ENCODE measurements around the gene CARHSP1.
"Not testable (repeated sequence)": the region's sequence is repeated elsewhere in the genome, so short reads cannot be mapped to it uniquely, and the experiment has no call there.

Gene CARHSP1

GRCh38 chr16:8853150-8853549, 15.7 kb downstream of the CARHSP1 start:
- DNase-seq, result no peak

DNA sequence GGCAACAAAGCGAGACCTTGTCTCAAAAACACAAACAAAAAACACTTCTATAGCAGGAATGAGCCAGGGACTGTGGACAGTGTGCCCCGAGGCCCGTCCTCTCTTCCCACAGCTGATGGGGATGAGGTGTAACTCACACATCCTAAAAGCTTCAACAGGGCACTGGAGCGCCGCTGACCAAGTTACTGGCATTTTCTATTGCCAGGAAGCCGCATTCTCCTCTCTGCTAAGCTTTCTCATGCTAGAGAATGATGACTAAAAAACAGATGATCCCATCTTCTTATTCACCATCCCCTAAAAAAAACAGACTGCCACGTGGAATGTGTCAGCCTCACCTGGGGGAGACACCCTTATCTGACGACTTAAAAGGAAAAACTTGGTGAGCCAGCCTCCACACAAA, 16.3 kb downstream of the CARHSP1 start:
- DNase-seq, result no peak

- no peak for DNase-seq
Observed at GRCh38 chr16:8851761-8852403, 16.9 kb downstream of the CARHSP1 start.

DNA sequence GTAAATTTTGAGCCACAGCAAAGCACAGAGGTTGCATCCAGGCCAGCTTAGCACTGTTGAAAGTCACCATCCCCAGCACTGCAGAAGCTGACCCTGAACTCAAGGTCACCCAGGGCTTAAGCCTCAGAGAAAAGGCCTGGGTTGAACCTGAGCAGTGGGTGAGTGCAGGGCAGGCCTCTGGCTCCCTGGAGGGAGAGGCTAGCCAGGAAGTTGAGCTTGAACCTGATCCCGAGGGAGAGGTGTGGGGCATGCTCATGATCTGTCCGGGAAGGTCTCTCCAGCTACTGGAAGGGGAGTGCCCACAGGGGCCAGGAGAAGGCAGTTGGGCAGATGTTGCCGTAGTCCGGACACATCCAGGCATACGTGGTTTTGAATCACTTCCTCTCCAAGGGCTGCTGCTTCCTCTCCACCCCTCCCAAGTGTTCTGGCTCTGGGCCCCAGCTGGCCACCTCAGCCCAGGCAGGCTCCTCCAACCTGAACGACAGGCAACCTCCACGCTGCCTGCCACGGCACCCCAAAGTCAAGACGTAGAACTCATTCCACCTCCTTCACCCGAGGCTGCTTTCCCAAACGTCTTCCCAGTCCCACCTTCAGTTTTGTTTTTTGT, 18.4 kb downstream of the CARHSP1 start:
- no peak for DNase-seq

DNA sequence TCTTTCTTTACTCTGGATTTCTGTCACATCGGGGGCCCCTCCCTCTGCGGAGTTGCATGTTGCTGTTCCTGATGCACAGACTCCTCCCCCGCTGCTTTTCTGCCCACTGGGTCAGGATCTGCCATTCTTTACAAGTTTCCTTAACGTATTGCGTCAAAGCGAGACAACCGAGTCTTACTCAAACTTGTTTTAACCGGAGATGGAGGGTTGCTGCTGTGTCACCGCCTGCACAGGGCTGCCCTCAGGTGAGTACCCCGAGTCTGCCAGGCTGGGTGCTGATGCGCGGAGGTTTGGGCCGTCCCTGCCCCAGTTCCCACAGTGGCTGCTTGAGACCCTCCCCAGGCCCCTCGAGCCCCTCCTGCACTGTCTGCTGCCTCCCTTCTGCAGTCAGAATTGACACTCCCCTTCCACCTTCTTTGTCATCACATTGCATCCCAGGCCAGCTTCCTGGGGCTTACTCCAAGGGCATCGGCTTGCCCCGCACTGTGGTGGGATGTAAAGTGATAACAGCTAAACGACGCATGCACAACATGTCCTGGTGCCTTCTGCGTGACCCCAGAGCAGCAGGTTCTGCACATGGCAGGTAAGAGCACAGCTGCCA, 19.3 kb downstream of the CARHSP1 start:
- DNase-seq, result no peak

GRCh38 chr16:8848939-8849391, 19.8 kb downstream of the CARHSP1 start:
- DNase-seq, result no peak

- DNase-seq, result no peak
Observed at GRCh38 chr16:8848231-8848938, 20.4 kb downstream of the CARHSP1 start.

- no peak for DNase-seq
Observed at GRCh38 chr16:8847623-8848022, 21.2 kb downstream of the CARHSP1 start.

DNA sequence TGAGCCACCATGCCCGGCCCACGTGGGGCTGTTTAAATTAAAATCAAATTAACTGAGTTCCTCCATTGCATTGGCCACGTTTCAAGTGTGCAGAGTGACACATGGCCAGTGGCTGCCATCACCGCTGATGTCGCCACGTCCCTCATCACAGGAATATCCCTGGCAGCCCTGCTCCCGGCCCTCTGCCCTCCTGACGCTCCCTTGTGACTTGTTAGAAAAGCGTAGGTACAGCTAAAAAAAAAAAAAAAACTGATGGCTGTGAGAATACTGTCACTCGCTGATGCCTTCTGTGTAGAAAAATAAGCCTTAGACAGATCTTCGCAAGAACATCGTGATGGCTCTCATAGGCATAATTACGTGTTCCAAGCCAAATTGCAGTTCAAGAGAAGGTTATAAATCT, 21.7 kb downstream of the CARHSP1 start:
- DNase-seq, result no peak

GRCh38 chr16:8846401-8846932, 22.3 kb downstream of the CARHSP1 start:
- no peak for DNase-seq

DNA sequence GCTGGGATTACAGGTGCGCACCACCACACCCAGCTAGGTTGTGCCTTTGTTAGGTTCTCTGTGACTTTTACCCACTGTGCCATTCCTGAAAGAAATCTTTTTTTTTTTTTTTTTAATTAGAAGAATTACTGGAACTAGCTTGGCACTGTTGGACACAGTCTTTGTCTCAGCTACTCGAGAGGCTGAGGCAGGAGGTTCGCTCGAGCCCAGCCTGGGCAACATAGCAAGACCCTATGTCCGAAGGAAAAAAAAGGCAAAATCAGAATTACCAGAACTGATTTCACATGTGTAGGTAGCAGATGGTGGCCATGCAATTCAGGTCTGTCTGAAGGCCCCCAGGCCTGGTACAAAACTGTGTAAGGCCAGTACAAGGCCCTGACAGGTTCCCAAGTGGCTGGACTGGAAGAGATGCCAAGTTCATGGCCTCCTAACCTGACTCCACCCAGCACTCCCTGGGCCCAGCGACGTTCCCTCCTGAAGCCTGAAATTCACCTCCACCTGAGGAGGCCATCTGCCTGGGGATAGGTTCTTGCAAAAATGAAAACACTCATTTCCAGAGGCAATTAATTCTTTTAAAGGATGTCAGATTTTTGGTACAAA, 23.0 kb downstream of the CARHSP1 start:
- no peak for DNase-seq

DNA sequence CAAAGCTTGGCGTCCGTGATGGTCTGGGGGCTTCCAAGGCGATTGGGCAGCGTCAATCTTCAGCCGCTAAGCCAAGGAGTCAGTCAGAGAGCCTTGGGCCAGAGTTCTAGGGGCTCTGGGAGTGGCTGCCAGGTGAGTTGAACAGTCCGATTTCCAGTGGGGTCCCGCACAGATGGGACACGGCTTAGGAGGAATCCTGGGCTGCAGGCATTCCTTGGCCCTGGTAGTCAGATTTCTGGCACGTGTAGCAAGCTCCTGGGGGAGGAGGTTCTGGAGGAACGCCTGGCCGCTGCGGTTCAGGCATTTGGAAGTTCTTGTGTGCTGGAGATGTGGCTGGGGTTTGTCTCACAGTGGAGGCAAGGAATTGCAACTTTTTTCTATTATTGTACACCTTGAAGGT, 25.5 kb downstream of the CARHSP1 start:
- DNase-seq, result not testable (repeated sequence)

DNA sequence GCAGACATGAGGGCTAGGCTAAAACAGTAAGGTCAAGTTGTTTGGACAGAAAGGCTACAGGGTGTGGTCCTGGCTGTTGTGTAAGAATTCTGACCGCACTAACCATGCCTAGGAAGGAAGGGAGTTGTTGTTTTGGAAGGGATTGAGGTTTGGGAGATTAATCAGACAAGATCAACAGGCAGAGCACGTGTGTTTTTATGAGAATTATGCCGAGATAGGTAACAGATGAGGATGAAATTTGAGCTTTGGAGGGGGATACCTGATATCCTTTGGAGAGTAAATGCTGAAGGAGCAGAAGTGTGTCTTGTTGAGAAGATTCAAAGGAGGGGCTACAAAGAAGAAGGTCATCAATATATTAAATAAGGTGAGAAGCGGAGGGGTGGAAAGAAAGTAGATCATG, 26.8 kb downstream of the CARHSP1 start:
- not testable (repeated sequence) for DNase-seq

DNA sequence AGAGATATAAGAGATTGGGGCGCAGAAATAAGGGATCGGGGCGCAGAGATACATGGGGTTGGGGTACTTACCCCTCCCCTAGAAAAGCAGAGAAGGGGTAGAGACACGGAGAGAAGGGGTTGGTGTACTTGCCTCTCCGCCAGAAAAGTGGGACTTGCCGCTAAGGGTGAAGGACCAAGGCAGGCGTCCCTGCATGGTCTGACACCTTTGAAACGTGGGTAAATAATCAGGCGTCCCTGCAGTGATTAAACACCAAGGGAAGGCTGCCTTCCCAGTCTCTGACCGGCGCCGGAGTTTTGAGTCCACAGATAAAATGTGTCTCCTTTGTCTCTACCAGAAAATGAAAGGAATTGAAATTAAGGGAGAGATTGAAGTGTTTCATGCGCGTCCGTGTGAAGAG, 31.2 kb downstream of the CARHSP1 start:
- DNase-seq, result not testable (repeated sequence)

DNA sequence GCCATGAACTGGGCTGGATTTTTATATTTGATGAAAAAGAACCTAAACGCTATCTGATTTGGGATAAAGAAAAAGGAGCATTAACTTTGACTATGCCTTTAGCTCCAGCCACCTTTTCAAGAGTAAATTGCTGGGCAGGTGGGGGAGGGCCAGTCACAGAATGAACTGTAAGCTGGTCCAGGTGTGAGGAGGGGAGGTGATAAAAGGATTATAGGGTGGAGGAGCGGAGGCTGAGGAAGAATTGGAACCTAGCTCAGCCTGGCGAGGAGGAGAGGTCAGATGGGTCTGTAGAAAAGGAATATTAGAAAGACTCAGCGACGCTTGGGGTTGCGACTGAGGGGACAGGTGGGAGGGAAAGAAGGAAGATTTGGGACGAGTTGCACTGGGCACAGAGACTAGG, 32.0 kb downstream of the CARHSP1 start:
- not testable (repeated sequence) for DNase-seq

GRCh38 chr16:8832717-8833105, 36.1 kb downstream of the CARHSP1 start:
- DNase-seq, result no peak

DNA sequence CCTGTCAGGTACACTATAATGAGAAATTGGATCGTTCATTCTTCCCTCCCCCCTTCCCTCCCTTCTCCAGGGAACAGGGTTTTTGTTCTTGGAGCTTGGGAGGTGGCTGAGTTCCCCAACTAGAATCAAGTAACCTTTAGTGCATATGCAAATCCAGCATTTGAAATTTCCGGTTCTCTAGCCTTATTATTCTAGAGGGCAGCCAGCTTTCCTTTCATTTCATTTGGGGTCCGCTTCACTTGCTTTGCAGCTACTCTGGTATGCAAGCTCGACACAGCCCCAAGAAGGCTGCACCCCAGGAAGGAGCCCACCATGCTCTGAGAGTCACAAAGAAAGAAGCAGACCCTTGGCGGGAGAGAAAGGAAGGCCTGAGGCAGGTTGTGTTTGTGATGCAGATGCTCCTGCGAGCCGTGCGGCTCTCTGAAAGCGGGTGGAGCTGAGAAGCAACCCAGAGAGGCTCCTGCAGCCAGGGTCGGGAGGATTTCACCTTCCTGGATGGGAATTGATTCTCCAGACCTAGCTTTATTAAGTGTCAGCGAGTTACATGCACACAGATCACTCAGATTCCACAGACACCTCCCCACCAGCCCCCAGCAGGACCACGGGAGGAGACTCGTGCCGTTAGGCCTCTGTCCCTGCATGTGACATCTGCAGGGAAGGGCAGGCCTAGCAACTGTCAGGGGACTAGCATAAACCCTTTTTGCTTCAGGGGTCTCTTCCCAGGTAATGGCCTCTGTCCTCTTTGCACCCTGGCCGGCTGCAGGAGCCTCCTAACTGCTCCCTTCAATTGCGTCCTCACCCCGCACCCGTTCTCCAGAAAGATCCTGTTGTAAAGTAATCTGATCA, 36.7 kb downstream of the CARHSP1 start:
- DNase-seq, result no peak

GRCh38 chr16:8831450-8831849, 37.4 kb downstream of the CARHSP1 start:
- DNase-seq, result no peak

- no peak for DNase-seq
Observed at GRCh38 chr16:8828541-8829165, 40.2 kb downstream of the CARHSP1 start.

GRCh38 chr16:8826278-8826879, 42.4 kb downstream of the CARHSP1 start:
- DNase-seq, result no peak

DNA sequence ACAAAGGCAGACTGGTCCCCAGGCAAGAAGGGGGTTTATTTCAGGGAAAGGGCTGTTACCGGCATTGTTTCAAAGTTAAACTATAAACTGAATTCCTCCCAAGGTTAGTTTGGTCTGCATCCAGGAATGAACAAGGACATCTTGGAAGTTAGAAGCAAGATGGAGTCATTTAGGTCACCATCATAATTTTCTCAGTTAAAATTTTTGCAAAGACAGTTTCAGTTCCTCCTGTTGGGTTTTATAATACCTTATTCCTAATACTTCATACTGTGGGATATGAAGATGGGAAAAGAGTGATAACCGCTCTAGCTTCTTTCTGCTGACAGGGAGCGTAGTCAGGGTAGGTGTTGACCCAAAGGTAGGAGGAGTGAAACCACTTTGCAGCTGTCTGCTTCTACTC, 46.4 kb downstream of the CARHSP1 start:
- DNase-seq, result no peak
